ENCODE measurements around the gene PHIP. TPM values are rescaled to one million over a fixed set of nuclear protein-coding genes. Genes with fewer than 3 reads are reported as not detected.

PHIP gene
- total and polyA plus RNA-seq, 2 of the 8 experiments (the other 6 are each of a cell fraction or from before 2014, with no cell fraction given), result 7.3 to 56.2 TPM

GRCh38 chr6:79005497-79005896 is 72.6 kb downstream of the PHIP start:
- no peak overlapping the region for H3K27ac ChIP-seq (ENCODE audit: low read depth, low read length)
- H3K23me2 ChIP-seq (ENCODE audit: low read depth, low read length), result no peaks in the 10 kb centered on the region
- H3K56ac ChIP-seq (replicated peaks; ENCODE audit: insufficient read length, low read depth, low read length), result no peak overlapping the region
- no peaks in the 10 kb centered on the region for H3K79me1 ChIP-seq (ENCODE audit: low read depth, low read length)
- H2BK5ac ChIP-seq (ENCODE audit: low read depth, low read length), result no peak overlapping the region
- no peak overlapping the region for H2BK20ac ChIP-seq (ENCODE audit: low read length)
- DNase-seq (ENCODE audit: low read depth in 1 of 2, low spot score in 2 of 2) (no peak), FAIRE-seq (no peak)
- no peaks in the 10 kb centered on the region for H3K27me3 ChIP-seq (replicated peaks in 1 of 4; ENCODE audit: control insufficient read depth in 3 of 4, extremely low read depth in 1 of 4, insufficient read depth in 3 of 4, low read length in 3 of 4)
- no peak overlapping the region for H3K23ac ChIP-seq (ENCODE audit: insufficient read length)
- peaks cover 7 to 72% (median 25%) of the 10 kb centered on the region in 4 experiments for H3K36me3 ChIP-seq (ENCODE audit: control insufficient read depth in 2 of 4, insufficient read depth in 4 of 4, low read length in 3 of 4)
- POLR2A ChIA-PET (ENCODE audit: partially characterized antibody), result no interaction called here
- H3K18ac ChIP-seq (ENCODE audit: extremely low read depth, low read length), result no peak overlapping the region
- no peak overlapping the region for H2BK15ac ChIP-seq (ENCODE audit: low read length)
- H2AFZ ChIP-seq (ENCODE audit: low read length), result no peak overlapping the region
- H2BK120ac ChIP-seq (replicated peaks; ENCODE audit: low read depth, low read length), result no peak overlapping the region
- H3K4me2 ChIP-seq (ENCODE audit: insufficient read depth in 1 of 2, low read depth in 2 of 2, low read length in 2 of 2), result no peak overlapping the region
- H4K91ac ChIP-seq (replicated peaks; ENCODE audit: insufficient read length, low read length), result no peak overlapping the region
- H4K5ac ChIP-seq (ENCODE audit: insufficient read length, low read depth, low read length), result no peak overlapping the region
- no peak overlapping the region for H2BK12ac ChIP-seq (ENCODE audit: low read depth, low read length)
- no peaks in the 10 kb centered on the region for H3K4me1 ChIP-seq (replicated peaks in 1 of 4; ENCODE audit: control insufficient read depth in 3 of 4, insufficient read depth in 4 of 4, low read length in 3 of 4)
- WGBS, 2 experiments (ENCODE audit: extremely low coverage in 1 of 2, insufficient coverage in 1 of 2, insufficient read length in 1 of 2, insufficient replicate concordance in 2 of 2, low coverage in 1 of 2, low lambda C conversion rate in 2 of 2, missing lambda C conversion rate in 1 of 2), result 100% methylated on average over 1 of the region's 1 CpG; no CpG with 5 or more reads in 1 of the 2 experiments
- no peak overlapping the region for H2AK5ac ChIP-seq (ENCODE audit: low read depth, low read length)
- H3K14ac ChIP-seq (ENCODE audit: insufficient read length), result no peak overlapping the region
- H4K8ac ChIP-seq (ENCODE audit: extremely low read depth, insufficient read depth, low read length), result no peak overlapping the region
- no peaks in the 10 kb centered on the region for H3K79me2 ChIP-seq (ENCODE audit: control insufficient read depth in 1 of 2, insufficient read depth in 2 of 2, low read length in 2 of 2)
- no peak overlapping the region for H3K4me3 ChIP-seq (ENCODE audit: extremely low read depth in 1 of 4, insufficient read depth in 2 of 4, low read depth in 3 of 4, low read length in 4 of 4)
- no peak overlapping the region for H3K9ac ChIP-seq (replicated peaks in 1 of 4; ENCODE audit: extremely low read depth in 1 of 4, low read depth in 3 of 4, low read length in 3 of 4)
- no peak overlapping the region for H3K4ac ChIP-seq (replicated peaks; ENCODE audit: insufficient read length, low read depth, low read length)
- H4K20me1 ChIP-seq (replicated peaks in 1 of 2; ENCODE audit: control insufficient read depth in 1 of 2, insufficient read depth in 2 of 2, low read length in 2 of 2), result peaks cover 0 to 3% of the 10 kb centered on the region in 2 experiments
- CTCF ChIA-PET (ENCODE audit: partially characterized antibody), result no interaction called here
- no peaks in the 10 kb centered on the region for H3K9me3 ChIP-seq (ENCODE audit: insufficient read depth in 2 of 2, low read depth in 1 of 2, low read length in 1 of 2)
- TF ChIP-seq EP300 (IDR thresholded peaks at IDR 0.05; ENCODE audit: borderline replicate concordance in 1 of 2, low read depth in 2 of 2, low read length in 2 of 2) (no peak), TAF7 (optimal IDR thresholded peaks at IDR 0.05; ENCODE audit: borderline replicate concordance, low read depth, low read length) (no peak), ZNF274 (IDR thresholded peaks at IDR 0.05; ENCODE audit: borderline replicate concordance, extremely low read depth, low read length) (no peak), JUN (IDR thresholded peaks at IDR 0.05; ENCODE audit: low read depth, low read length) (no peak)

All from H1 (cell line).